HS-27A (cell line): ENCODE results near the gene RAB3C.

ENCODE experiments used
- DNase-seq: peaks from one replicate; pipeline ENCODE4 v3.0.0-alpha.2; 2012; ENCODE audit warnings: low read depth, missing footprints

The RAB3C gene

GRCh38 chr5:58827463-58827862 lies 244.6 kb downstream of the RAB3C start:
- DNase-seq: no peak

- no peak for DNase-seq
Observed at GRCh38 chr5:58828258-58828657, 245.4 kb downstream of the RAB3C start.

DNA sequence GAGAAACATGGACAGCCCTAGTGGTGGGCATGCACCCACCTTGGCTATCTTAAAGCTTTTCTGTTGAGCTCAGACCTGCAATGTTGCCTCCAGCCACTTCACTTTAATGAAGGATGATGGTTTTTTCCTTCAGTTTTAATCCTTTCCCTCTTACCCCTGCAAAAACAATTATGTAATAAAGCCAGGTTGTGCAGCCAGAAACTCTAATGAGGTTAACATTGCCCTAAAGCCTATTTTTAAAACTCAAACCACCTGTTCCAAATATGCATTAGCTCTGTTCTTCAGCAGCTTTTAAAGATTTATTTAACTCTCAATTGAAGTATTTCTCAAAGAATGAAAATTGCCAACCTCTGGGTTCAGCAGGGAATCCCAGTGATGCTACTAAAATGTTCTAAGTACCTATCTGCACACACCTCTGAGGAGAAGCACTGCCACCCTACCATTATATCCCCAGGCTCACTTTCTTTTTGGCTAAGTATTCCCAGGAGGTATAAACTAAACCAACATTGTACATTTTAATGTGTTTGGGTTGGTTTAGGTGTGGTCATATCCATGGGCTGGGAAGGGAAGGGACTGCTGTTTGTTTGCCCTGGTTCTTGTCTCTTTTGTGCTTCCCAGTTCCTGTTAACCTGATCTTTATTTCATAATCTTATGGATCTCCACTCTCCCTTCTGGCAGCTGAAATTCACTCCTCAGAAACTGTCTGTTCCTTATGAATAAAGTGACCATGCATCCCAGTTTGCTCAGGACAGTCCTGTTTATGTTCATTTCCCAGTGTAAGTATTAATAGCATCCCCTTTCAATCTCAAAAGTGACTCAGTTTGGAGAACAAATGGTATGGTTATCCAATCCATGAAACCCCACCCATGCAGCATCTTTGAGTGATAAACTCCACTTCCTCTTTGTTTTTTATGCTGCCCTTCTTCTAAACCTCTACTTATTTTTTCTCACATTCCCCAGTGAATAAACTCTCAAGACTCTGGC lies 251.7 kb downstream of the RAB3C start:
- no peak for DNase-seq

- DNase-seq: no peak
Observed at GRCh38 chr5:58836351-58836750, 253.5 kb downstream of the RAB3C start.

GRCh38 chr5:58838729-58839128 lies 255.9 kb downstream of the RAB3C start:
- DNase-seq: no peak

- no peak for DNase-seq
Observed at GRCh38 chr5:58842852-58843251, 260.0 kb downstream of the RAB3C start.

- no peak for DNase-seq
Observed at GRCh38 chr5:58844395-58844794, 261.5 kb downstream of the RAB3C start.

GRCh38 chr5:58847041-58847440 lies 264.2 kb downstream of the RAB3C start:
- DNase-seq: no peak

- DNase-seq: no peak
Observed at GRCh38 chr5:58849223-58849622, 266.3 kb downstream of the RAB3C start.

DNA sequence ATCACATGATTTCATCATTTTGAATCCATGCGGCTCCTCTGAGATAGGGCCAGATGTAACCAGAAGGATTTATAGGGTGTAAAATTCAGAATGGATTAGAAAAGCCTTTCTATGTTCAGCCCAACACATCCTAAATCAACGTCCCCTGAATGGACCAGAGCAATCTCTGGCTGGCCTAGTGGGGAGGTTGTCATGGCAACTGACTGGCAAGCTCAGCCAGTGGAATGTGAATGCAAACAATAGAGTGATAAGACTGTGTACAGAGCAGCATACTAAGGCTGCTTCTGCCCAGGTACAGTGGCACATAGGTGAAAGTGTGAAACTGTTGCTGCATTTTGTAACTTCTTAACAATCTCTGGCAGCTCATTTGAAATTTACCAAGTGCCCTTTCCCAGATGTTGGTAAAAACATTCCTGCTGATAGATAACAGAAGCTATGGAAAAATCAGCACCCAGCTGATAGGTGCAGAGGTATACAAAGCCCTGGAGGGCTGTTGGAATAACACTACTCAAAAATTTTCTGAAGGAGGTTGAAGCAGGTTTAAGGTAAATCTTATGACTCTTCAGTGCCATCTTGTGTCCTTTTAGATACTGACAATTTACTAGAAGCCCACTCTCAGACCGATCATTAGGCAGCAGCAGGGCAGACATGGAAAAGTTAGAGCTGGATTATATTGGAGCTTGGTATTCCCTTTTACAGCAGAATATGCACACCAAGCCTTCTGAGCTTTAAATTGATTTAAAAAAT lies 267.2 kb downstream of the RAB3C start:
- DNase-seq: no peak

GRCh38 chr5:58851153-58851552 lies 268.3 kb downstream of the RAB3C start:
- no peak for DNase-seq

- no peak for DNase-seq
Observed at GRCh38 chr5:58851571-58851970, 268.7 kb downstream of the RAB3C start.

DNA sequence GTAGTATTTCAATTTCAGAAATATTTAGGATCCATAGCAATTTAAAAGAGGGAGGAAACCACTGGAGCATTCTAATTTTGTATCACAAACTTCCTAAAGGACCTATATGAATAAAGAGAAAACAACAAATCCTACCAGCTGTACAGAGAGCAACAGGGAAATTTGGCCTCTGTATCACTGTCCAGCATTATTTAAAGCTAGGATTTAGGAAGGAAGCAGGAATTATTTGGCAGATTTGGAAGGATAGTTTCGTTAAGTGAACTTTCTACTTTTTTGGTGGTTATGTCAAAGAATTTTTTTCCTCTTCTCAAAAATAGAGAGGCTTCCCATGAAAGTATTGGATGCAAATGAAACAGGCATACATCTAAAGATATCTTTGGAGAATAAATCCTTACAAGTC lies 269.7 kb downstream of the RAB3C start:
- no peak for DNase-seq

- DNase-seq: no peak
Observed at GRCh38 chr5:58854441-58854840, 271.6 kb downstream of the RAB3C start.

DNA sequence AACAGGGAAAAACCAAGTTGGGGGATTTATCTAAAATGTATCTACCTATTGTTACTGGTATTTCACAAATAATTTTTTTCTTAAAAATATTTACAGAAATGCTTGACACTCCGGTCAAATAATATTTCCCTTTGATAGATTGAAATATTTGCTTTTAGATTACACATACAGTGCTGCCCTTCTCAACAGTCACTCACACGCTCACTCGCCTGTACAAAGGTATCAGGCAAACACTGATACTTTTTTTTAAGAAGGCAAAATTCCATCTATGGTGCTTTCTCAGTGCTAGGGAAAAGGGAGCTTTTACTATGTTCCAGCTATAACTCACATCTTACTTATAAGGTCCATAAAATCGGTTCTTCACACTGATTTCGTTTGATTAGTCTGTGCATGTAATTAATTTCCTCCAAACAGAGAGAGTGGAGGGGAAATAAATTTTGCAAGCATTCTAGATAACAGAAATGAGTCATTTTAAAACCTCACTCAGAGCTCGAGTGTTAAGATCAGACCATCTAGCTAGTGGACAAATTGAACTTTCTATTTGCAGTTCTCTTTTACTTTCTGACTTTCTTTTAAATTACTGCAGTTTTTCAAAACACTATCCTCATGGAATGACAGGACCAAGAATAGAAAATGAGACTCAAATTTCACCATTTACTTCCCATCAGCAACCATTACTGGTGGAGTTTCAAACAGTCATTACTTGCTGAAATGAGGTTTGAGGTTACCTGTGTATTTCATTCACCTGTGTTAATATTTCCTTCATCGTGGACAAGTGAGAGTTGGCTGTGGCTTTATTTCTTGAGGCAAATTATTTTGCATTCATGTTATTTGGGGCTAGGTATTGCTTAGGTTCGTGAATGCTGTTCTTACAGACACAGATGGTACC lies 273.2 kb downstream of the RAB3C start:
- DNase-seq: no peak

DNA sequence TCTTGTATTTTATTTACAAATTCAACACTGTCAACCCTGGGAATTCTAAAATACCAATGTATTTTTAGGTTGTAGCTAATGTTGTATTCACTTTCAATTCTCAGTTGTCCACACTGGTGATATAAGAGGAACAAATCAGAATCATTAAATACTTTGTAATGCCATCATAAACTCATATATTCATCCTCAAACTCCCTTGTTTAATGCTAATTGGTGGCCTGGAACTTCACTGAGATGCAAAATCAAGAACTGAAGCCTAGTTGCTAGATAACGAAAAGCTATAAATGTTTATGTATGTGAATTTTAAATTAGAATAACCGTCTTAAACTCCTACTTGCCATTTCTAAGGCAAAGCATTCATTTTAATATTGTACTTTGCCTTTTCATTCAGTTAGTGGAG lies 274.7 kb downstream of the RAB3C start:
- DNase-seq: no peak

DNA sequence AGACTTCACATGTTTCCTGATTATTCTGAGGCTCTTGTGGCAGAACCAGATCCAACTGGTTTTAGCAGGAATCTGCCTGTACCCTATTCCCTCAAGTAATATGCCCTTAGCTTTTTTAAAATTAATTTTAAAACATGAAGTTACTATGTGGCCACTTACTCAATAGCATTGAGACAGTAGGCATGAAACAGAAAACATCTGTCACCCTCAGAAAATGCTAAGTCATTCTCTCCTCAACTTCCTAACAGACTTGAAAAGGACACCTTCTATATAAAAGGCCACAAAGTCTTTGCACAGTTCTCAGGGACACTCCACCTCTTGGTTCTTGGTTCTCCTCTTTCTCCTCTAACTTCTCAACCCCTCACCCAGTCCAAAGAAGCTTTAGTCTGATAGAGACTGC lies 277.8 kb downstream of the RAB3C start:
- no peak for DNase-seq

- no peak for DNase-seq
Observed at GRCh38 chr5:58868931-58869330, 286.1 kb downstream of the RAB3C start.

DNA sequence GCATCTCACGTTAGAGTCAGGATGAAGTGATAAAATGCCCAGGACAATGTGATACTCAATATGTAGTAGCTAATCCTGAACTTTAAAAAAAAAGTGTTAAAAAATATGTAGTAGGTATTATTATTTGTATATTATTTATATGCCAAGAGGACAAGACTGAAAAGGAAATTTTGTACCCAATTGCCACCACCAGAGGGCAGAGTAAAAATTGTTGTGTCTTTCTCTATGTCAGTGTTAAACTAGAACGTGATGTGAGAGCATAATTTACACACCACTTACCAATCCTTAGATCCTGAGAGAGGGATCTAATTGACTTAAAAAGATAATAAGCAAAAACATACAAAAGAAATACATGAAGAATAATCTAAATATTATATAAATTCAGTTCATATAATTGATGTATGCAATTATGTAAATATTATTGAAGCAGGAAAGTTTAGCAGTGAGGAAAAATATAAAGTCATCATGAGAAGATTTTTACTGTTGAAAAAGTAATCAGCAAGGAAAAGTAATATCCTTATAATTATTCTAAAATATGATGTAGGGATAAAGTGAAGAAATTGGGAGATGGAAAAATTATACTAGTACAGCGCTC lies 288.9 kb downstream of the RAB3C start:
- no peak for DNase-seq

DNA sequence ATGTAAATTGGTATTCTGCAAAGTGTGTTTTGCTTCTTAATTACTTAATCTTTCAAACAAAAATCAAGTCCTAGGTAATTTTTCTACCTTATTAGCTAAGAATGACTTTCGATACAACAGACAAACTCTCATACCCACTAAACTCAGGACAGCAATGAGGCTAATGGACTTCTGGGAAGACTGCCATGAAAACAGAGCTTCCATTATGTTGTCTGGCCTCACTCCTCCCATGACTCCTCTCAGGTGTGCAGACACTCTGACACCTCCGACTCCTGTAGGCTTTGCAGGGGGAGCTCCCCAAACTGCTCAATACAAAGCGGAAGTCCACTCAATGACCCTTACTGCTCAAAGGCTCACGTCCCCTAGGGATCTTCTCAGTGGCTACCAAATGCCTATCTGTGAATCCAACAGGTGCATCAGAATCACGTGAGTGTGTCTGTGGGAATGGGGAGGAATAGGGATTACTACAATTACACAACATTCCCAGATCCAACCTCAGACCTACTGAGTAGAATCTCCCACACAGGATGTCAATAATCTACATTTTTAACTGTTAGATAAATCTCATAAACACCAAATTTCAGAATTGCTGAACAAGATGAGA lies 289.9 kb downstream of the RAB3C start:
- DNase-seq: no peak

DNA sequence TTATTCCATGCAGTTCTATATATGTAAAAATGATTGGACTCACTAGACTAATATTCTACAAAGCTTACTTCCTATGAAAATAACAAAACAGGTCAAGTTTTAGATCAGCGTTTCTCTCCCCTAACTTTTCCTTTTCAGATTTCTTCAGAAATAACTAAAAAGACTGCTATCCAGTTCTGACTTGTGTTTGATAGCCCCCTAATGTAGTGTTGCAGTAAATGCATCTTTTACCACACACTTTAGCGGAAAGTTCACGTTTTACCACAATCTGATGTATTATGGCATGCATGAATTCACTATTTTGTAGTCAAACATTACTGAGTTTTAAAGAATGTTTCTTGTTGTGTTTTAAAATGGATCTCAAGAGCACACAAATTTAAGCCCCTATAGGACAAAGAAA lies 292.7 kb downstream of the RAB3C start:
- no peak for DNase-seq
